Epidermal melanocyte (primary cell): ENCODE data around the gene SLC51B.
"Not testable (repeated sequence)": the region's sequence is repeated elsewhere in the genome, so short reads cannot be mapped to it uniquely, and the experiment has no call there.

ENCODE experiments used
- DNase-seq: peaks from one replicate; pipeline ENCODE4 v3.0.0; 2011; ENCODE audit warnings: low spot score; ENCODE audit not compliant: insufficient read length

The SLC51B gene

GRCh38 chr15:65044724-65045481 lies at the start of gene SLC51B:
SLC51B (plus strand) TSS chr15:65045387; CDS start chr15:65050005, 4,618 bp downstream.
- no peak for DNase-seq

GRCh38 chr15:64997066-64997465 lies 48.1 kb upstream of the SLC51B start:
- DNase-seq = no peak

- DNase-seq = peak; percentile 21
Observed at GRCh38 chr15:64997745-64998375, 47.3 kb upstream of the SLC51B start.

GRCh38 chr15:65004993-65005392 lies 40.2 kb upstream of the SLC51B start:
- no peak for DNase-seq

GRCh38 chr15:65006876-65007275 lies 38.3 kb upstream of the SLC51B start:
- no peak for DNase-seq

GRCh38 chr15:65008983-65009382 lies 36.2 kb upstream of the SLC51B start:
- no peak for DNase-seq

GRCh38 chr15:65011198-65011597 lies 34.0 kb upstream of the SLC51B start:
- not testable (repeated sequence) for DNase-seq

GRCh38 chr15:65020419-65020818 lies 24.8 kb upstream of the SLC51B start:
- no peak for DNase-seq

GRCh38 chr15:65021488-65021887 lies 23.7 kb upstream of the SLC51B start:
- no peak for DNase-seq

GRCh38 chr15:65026756-65027155 lies 18.4 kb upstream of the SLC51B start:
- no peak for DNase-seq

- no peak for DNase-seq
Observed at GRCh38 chr15:65027593-65027992, 17.6 kb upstream of the SLC51B start.

- DNase-seq = no peak
Observed at GRCh38 chr15:65028338-65028737, 16.8 kb upstream of the SLC51B start.

GRCh38 chr15:65028921-65029735 lies 16.1 kb upstream of the SLC51B start, which contains the start of gene MTFMT:
MTFMT (minus strand) TSS chr15:65029639; CDS start chr15:65029613, 26 bp downstream.
- DNase-seq = peak; percentile 85

GRCh38 chr15:65029736-65030208 lies 15.4 kb upstream of the SLC51B start:
- no peak for DNase-seq

- no peak for DNase-seq
Observed at GRCh38 chr15:65032801-65033537, 12.2 kb upstream of the SLC51B start.

- DNase-seq = peak; percentile 50
Observed at GRCh38 chr15:65033659-65034269, 11.4 kb upstream of the SLC51B start.

GRCh38 chr15:65034719-65035118 lies 10.5 kb upstream of the SLC51B start:
- DNase-seq = no peak

GRCh38 chr15:65037309-65037708 lies 7.9 kb upstream of the SLC51B start:
- no peak for DNase-seq

GRCh38 chr15:65038428-65038827 lies 6.8 kb upstream of the SLC51B start:
- no peak for DNase-seq

GRCh38 chr15:65038836-65039235 lies 6.4 kb upstream of the SLC51B start:
- DNase-seq = no peak

GRCh38 chr15:65040461-65040860 lies 4.7 kb upstream of the SLC51B start:
- DNase-seq = no peak
